A549 treated with CpdA at 1 μM for 4 hours (cell line): ENCODE results near the gene PTMA. TPM values are rescaled to one million over a fixed set of nuclear protein-coding genes. Genes with fewer than 3 reads are reported as not detected.

Experiments used
- total RNA-seq: library from RNA; stranded (reverse); fragments of 200-300 nt; extraction: Qiagen RNA extraction; gene quantifications from 5 replicates; pipeline ENCODE4 v1.2.3, GENCODE V29; 2022; ENCODE audit warnings: low read depth

PTMA gene, protein sequence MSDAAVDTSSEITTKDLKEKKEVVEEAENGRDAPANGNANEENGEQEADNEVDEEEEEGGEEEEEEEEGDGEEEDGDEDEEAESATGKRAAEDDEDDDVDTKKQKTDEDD
- 1,536 to 1,749 TPM (median 1,624 TPM) in 5 replicates for total RNA-seq

DNA sequence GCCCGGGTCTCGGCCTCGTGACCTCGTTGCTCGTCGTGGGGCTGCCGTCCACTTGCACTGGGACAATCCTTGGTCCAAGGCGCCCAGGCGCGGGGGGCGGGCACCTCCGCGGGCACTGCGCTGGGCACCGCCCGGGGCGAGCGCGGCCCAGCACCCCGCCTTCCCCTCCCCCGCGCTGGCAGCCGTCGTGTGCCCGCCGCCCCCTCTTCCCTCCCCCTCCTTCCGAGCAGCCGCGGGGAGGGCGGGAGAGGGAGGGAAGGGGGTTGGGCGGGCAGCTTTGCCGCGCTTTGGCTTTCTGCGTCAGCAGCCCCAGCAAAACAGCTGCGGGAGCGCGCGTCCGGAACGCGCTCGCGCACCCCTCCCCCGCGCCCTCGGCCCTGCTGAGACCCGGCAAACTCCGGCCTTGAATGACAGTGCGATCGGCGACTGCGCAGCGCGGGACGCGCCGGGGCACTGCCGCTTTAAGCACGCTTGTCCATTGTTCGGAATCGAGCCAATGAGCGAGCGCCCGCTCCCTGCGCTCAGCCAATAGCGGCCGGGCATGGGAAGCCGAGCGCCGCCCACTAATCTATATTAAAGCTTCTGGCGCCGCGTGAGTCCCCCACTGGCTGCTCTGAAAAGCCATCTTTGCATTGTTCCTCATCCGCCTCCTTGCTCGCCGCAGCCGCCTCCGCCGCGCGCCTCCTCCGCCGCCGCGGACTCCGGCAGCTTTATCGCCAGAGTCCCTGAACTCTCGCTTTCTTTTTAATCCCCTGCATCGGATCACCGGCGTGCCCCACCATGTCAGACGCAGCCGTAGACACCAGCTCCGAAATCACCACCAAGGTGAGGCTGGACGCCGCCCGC lies at the start of gene PTMA:
Gene PTMA (plus strand): TSS at position 599 of the 846 bp plus-strand sequence. CDS start 182 bp downstream, at position 781.

Other genes with a start within 250 kb of the PTMA start
- gene NCL, start 244.0 kb upstream of the PTMA start, total RNA-seq: 756 to 899 TPM (median 831 TPM) in 5 replicates
- gene NMUR1, start 178.1 kb upstream of the PTMA start, total RNA-seq: 0.01 to 0.05 TPM in 2 of 5 replicates, not detected in the others
- not detected in 5 replicates for gene TEX44, start 115.7 kb upstream of the PTMA start, total RNA-seq
- 18.8 to 23.1 TPM (median 21.3 TPM) in 5 replicates for gene PDE6D, start 72.8 kb downstream of the PTMA start, total RNA-seq
- gene COPS7B, start 77.9 kb downstream of the PTMA start, total RNA-seq: 34.5 to 42.5 TPM (median 41.2 TPM) in 5 replicates
- gene NPPC, start 217.9 kb downstream of the PTMA start, total RNA-seq: 0.11 to 0.31 TPM (median 0.27 TPM) in 5 replicates